HepG2 (cell line): ENCODE measurements around the gene APOC1. TPM values are rescaled to one million over a fixed set of nuclear protein-coding genes. Genes with fewer than 3 reads are reported as not detected.
"Not testable (repeated sequence)": the region's sequence is repeated elsewhere in the genome, so short reads cannot be mapped to it uniquely, and the experiment has no call there.

Source experiments
- ATF7 ChIP-seq, 2 experiments: fragments of 450-650 bp in 1 of 2; sonication (generic) in 1 of 2; formaldehyde crosslinking in 1 of 2; IDR thresholded peaks; 2 replicates each; pipeline versions ENCODE4 v1.4.0 to v1.6.1; 2016 to 2020; ENCODE audit warnings: antibody characterized with exemption in 1 of 2, mild to moderate bottlenecking in 1 of 2, missing genetic modification reagents in 1 of 2
- HIVEP1 ChIP-seq: sonication (generic); formaldehyde crosslinking; IDR thresholded peaks from 2 replicates; pipeline ENCODE4 v1.4.0; 2020; ENCODE audit warnings: mild to moderate bottlenecking, missing genetic modification reagents
- MED8 ChIP-seq: sonication (generic); formaldehyde crosslinking; IDR thresholded peaks from 2 replicates; pipeline ENCODE4 v1.8.1; 2023; ENCODE audit warnings: mild to moderate bottlenecking, missing genetic modification reagents; ENCODE audit not compliant: insufficient replicate concordance
- ZC3H13 ChIP-seq: sonication (generic); formaldehyde crosslinking; IDR thresholded peaks from 2 replicates; pipeline ENCODE4 v1.8.1; 2023; ENCODE audit warnings: mild to moderate bottlenecking, missing genetic modification reagents, moderate library complexity
- ZNF451 ChIP-seq: sonication (generic); formaldehyde crosslinking; IDR thresholded peaks from 2 replicates; pipeline ENCODE4 v1.5.0; 2020; ENCODE audit warnings: mild to moderate bottlenecking, missing genetic modification reagents
- polyA plus RNA-seq, 8 experiments: library from polyadenylated mRNA; depleted of rRNA in 3 of 8; stranded (reverse) in 7 of 8; unstranded in 1 of 8; fragments of >200 nt; fragmentation: Illumina TruSeq in 4 of 8; extraction: Trizol in 4 of 8; gene quantifications; 2 replicates each; pipeline versions ENCODE4 v1.2.1 to v1.2.3, GENCODE V29; 2011 to 2016; ENCODE audit warnings: low read depth in 4 of 8, missing spikeins in 1 of 8, mixed read lengths in 1 of 8; ENCODE audit not compliant: insufficient read depth in 1 of 8
- total RNA-seq, 5 experiments: library from RNA; depleted of rRNA; stranded (reverse); fragments of >200 nt; fragmentation: Illumina TruSeq; extraction: Trizol; gene quantifications; 2 replicates each; pipeline ENCODE4 v1.2.3, GENCODE V29; 2016; ENCODE audit warnings: low read depth in 1 of 5
- TF ChIP-seq, protein P1 (sequence below): sonication (generic); formaldehyde crosslinking; IDR thresholded peaks from 2 replicates; pipeline ENCODE4 v1.4.0; 2020; ENCODE audit warnings: mild to moderate bottlenecking, missing genetic modification reagents, borderline replicate concordance
- TF ChIP-seq, protein P2 (sequence below): sonication (generic); formaldehyde crosslinking; IDR thresholded peaks from 2 replicates; pipeline ENCODE4 v1.5.1; 2020; ENCODE audit warnings: mild to moderate bottlenecking, missing genetic modification reagents, moderate library complexity

APOC1 gene
- total and polyA plus RNA-seq, 2 of the 13 experiments (the other 11 are each of a cell fraction or from before 2014, with no cell fraction given): 600 to 1,235 TPM

DNA sequence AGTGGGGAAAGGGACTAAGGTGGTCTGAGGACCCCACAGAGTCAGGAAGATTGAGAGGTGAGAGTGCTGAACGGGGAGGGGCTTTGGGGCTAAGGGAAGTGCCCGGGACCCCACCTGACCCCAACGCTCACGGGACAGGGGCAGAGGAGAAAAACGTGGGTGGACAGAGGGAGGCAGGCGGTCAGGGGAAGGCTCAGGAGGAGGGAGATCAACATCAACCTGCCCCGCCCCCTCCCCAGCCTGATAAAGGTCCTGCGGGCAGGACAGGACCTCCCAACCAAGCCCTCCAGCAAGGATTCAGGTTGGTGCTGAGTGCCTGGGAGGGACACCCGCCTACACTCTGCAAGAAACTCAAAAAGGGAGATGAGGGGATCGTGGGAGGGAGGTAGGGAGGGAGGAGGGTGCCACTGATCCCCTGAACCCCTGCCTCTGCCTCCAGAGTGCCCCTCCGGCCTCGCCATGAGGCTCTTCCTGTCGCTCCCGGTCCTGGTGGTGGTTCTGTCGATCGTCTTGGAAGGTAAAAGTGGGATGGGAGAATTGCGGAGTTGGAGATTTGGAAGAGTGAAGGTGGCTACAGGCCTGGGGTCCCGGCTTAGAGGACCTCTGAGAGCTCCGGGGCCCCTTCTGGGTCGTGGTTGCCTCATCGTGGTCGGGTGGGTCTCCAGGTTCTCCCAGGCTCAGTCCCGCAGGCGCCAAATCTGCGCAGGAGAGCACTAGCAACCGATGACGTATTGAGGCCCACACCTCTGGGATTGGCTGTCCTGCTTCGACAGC lies at the start of gene APOC1 (continued):
- TF ChIP-seq, protein P1, sequence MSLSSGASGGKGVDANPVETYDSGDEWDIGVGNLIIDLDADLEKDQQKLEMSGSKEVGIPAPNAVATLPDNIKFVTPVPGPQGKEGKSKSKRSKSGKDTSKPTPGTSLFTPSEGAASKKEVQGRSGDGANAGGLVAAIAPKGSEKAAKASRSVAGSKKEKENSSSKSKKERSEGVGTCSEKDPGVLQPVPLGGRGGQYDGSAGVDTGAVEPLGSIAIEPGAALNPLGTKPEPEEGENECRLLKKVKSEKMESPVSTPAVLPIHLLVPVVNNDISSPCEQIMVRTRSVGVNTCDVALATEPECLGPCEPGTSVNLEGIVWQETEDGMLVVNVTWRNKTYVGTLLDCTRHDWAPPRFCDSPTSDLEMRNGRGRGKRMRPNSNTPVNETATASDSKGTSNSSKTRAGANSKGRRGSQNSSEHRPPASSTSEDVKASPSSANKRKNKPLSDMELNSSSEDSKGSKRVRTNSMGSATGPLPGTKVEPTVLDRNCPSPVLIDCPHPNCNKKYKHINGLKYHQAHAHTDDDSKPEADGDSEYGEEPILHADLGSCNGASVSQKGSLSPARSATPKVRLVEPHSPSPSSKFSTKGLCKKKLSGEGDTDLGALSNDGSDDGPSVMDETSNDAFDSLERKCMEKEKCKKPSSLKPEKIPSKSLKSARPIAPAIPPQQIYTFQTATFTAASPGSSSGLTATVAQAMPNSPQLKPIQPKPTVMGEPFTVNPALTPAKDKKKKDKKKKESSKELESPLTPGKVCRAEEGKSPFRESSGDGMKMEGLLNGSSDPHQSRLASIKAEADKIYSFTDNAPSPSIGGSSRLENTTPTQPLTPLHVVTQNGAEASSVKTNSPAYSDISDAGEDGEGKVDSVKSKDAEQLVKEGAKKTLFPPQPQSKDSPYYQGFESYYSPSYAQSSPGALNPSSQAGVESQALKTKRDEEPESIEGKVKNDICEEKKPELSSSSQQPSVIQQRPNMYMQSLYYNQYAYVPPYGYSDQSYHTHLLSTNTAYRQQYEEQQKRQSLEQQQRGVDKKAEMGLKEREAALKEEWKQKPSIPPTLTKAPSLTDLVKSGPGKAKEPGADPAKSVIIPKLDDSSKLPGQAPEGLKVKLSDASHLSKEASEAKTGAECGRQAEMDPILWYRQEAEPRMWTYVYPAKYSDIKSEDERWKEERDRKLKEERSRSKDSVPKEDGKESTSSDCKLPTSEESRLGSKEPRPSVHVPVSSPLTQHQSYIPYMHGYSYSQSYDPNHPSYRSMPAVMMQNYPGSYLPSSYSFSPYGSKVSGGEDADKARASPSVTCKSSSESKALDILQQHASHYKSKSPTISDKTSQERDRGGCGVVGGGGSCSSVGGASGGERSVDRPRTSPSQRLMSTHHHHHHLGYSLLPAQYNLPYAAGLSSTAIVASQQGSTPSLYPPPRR (CRISPR knock-in tag): peak; percentile 52; the same call in 1 of the 2 replicates
- TF ChIP-seq ZNF451 (CRISPR knock-in tag) (peak; percentile 71; the same call in 1 of the 2 replicates), MED8 (CRISPR knock-in tag) (peak; percentile 17), ATF7 (IDR thresholded peaks at IDR 0.05) (peak; percentile 64), HIVEP1 (CRISPR knock-in tag) (0 out of 2 replicates have a peak, but pooled peaks have one; percentile 5), ZC3H13 (CRISPR knock-in tag) (peak; percentile 85)
- TF ChIP-seq ATF7 (CRISPR knock-in tag; IDR thresholded peaks at IDR 0.05): not testable (repeated sequence)
- TF ChIP-seq, protein P2, sequence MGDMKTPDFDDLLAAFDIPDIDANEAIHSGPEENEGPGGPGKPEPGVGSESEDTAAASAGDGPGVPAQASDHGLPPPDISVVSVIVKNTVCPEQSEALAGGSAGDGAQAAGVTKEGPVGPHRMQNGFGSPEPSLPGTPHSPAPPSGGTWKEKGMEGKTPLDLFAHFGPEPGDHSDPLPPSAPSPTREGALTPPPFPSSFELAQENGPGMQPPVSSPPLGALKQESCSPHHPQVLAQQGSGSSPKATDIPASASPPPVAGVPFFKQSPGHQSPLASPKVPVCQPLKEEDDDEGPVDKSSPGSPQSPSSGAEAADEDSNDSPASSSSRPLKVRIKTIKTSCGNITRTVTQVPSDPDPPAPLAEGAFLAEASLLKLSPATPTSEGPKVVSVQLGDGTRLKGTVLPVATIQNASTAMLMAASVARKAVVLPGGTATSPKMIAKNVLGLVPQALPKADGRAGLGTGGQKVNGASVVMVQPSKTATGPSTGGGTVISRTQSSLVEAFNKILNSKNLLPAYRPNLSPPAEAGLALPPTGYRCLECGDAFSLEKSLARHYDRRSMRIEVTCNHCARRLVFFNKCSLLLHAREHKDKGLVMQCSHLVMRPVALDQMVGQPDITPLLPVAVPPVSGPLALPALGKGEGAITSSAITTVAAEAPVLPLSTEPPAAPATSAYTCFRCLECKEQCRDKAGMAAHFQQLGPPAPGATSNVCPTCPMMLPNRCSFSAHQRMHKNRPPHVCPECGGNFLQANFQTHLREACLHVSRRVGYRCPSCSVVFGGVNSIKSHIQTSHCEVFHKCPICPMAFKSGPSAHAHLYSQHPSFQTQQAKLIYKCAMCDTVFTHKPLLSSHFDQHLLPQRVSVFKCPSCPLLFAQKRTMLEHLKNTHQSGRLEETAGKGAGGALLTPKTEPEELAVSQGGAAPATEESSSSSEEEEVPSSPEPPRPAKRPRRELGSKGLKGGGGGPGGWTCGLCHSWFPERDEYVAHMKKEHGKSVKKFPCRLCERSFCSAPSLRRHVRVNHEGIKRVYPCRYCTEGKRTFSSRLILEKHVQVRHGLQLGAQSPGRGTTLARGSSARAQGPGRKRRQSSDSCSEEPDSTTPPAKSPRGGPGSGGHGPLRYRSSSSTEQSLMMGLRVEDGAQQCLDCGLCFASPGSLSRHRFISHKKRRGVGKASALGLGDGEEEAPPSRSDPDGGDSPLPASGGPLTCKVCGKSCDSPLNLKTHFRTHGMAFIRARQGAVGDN: peak; percentile 89
